Choroid plexus epithelial cell (primary cell): ENCODE results near the gene ZDHHC19.
A peak's percentile ranks its signal among the peaks of the same experiment; 100 is the strongest.
"Not testable (repeated sequence)": the region's sequence is repeated elsewhere in the genome, so short reads cannot be mapped to it uniquely, and the experiment has no call there.

Experiments
- DNase-seq: peaks from one replicate; pipeline ENCODE4 v3.0.0-alpha.2; 2010; ENCODE audit warnings: low read depth
- H3K4me3 ChIP-seq: 2 replicates; pipeline ENCODE4 v1.5.1; 2011; ENCODE audit warnings: low read depth, mild to moderate bottlenecking, control low read depth, low read length, moderate library complexity
- CTCF ChIP-seq: conservative IDR thresholded peaks from 2 replicates; pipeline ENCODE4 v1.5.1; 2011; ENCODE audit warnings: low read depth, mild to moderate bottlenecking, control low read depth, inconsistent platforms, low read length, moderate library complexity

Gene ZDHHC19

GRCh38 chr3:196193133-196193735 is 18.0 kb downstream of the ZDHHC19 start:
- TF ChIP-seq CTCF, result no peak
- DNase-seq, result no peak
- no peak overlapping the region for H3K4me3 ChIP-seq

GRCh38 chr3:196192524-196193051 is 18.6 kb downstream of the ZDHHC19 start:
- TF ChIP-seq CTCF, result no peak
- no peak for DNase-seq
- no peak overlapping the region for H3K4me3 ChIP-seq

GRCh38 chr3:196192036-196192523 is 19.1 kb downstream of the ZDHHC19 start:
- DNase-seq, result no peak

GRCh38 chr3:196189566-196190347 is 21.4 kb downstream of the ZDHHC19 start:
- DNase-seq, result no peak
- no peak for TF ChIP-seq CTCF

More at GRCh38 chr3:196192036-196192523, 19.1 kb downstream of the ZDHHC19 start:
- H3K4me3 ChIP-seq, result no peak overlapping the region
- peak; percentile 34 for TF ChIP-seq CTCF

GRCh38 chr3:196186651-196187573 is 24.3 kb downstream of the ZDHHC19 start:
- no peak for TF ChIP-seq CTCF
- no peak overlapping the region for H3K4me3 ChIP-seq
- no peak for DNase-seq

More at GRCh38 chr3:196189566-196190347, 21.4 kb downstream of the ZDHHC19 start:
- no peak overlapping the region for H3K4me3 ChIP-seq

GRCh38 chr3:196184881-196185280 is 26.3 kb downstream of the ZDHHC19 start:
- no peak overlapping the region for H3K4me3 ChIP-seq
- no peak for TF ChIP-seq CTCF
- DNase-seq, result no peak

- not testable (repeated sequence) for H3K4me3 ChIP-seq, DNase-seq
These were observed 27.1 kb downstream of the ZDHHC19 start for GRCh38 chr3:196184169-196184432.
